ENCODE results near the gene SLC22A13. TPM values are rescaled to one million over a fixed set of nuclear protein-coding genes. Genes with fewer than 3 reads are reported as not detected.
"Not testable (repeated sequence)": the region's sequence is repeated elsewhere in the genome, so short reads cannot be mapped to it uniquely, and the experiment has no call there.

Gene SLC22A13
- total and polyA plus RNA-seq, 9 of the 15 experiments (the other 6 are each of a cell fraction or from before 2014, with no cell fraction given): 0.09 to 0.49 (median 0.17) TPM; not detected in 3

DNA sequence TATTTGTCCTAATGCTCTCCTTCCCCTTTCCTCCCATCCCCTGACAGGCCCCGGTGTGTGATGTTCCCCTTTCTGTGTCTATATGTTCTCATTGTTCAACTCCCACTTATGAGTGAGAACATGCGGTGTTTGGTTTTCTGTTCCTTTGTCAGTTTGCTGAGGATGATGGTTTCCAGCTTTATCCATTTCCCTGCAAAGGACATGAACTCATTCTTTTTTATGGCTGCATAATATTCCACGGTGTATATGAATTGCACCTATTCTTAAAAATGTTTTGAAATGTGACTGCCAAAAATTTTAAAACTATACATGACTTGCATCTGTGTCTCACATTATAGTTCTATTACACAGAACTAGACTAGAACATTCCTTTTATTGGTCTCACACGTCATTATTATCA, 55.0 kb downstream of the SLC22A13 start:
- H3K9ac ChIP-seq (ENCODE audit: insufficient read depth in 1 of 2, low read depth in 2 of 2, low read length in 2 of 2); POLR2A ChIA-PET; H3K4me3 ChIP-seq; CTCF ChIA-PET (ENCODE audit: low intra/inter-chr PET ratio); DNase-seq (ENCODE audit: extremely low read depth in 1 of 4, low spot score in 3 of 4); H3K9me3 ChIP-seq (replicated peaks; ENCODE audit: control insufficient read depth, insufficient read depth, low read depth, low read length); in situ Hi-C loops (cut with MboI); H3K4me1 ChIP-seq (replicated peaks in 1 of 2; ENCODE audit: control insufficient read depth in 2 of 2, insufficient read depth in 2 of 2, low read length in 2 of 2); ATAC-seq; H4K20me1 ChIP-seq (replicated peaks; ENCODE audit: control insufficient read depth, insufficient read depth, low read length); H3K36me3 ChIP-seq (ENCODE audit: control insufficient read depth, insufficient read depth, low read length); H3K27ac ChIP-seq (ENCODE audit: extremely low read depth, low read depth, low read length); BruUV-seq (replicated peaks); H3K79me2 ChIP-seq (ENCODE audit: control insufficient read depth, insufficient read depth, low read length); intact Hi-C loops (cut with micrococcal nuclease); FAIRE-seq; H3K9me1 ChIP-seq (ENCODE audit: control insufficient read depth, insufficient read depth, low read length); H3K4me2 ChIP-seq (ENCODE audit: insufficient read depth, low read length); H2AFZ ChIP-seq (ENCODE audit: low read depth, low read length): not testable (repeated sequence)
- TF ChIP-seq BCOR (IDR thresholded peaks at IDR 0.05): peak; percentile 41; the same call in 1 of the 2 replicates
- 0 out of 4 replicates have a peak, but pooled peaks of 1 of the 2 experiments have one; percentile 9 for TF ChIP-seq KDM1A (IDR thresholded peaks at IDR 0.05)
- peak; percentile 83 for TF ChIP-seq ZNF146 (CRISPR knock-in tag; IDR thresholded peaks at IDR 0.05; ENCODE audit: unreplicated experiment)
- WGBS (ENCODE audit: insufficient coverage, low coverage, missing lambda C conversion rate): under 1% methylated on average over 4 of the region's 4 CpGs
- H3K27me3 ChIP-seq (ENCODE audit: control insufficient read depth in 2 of 2, insufficient read depth in 2 of 2, low read length in 2 of 2): peaks cover 10 to 52% of the 10 kb centered on the region in 2 experiments; a peak in 4 of 5 replicates

DNA sequence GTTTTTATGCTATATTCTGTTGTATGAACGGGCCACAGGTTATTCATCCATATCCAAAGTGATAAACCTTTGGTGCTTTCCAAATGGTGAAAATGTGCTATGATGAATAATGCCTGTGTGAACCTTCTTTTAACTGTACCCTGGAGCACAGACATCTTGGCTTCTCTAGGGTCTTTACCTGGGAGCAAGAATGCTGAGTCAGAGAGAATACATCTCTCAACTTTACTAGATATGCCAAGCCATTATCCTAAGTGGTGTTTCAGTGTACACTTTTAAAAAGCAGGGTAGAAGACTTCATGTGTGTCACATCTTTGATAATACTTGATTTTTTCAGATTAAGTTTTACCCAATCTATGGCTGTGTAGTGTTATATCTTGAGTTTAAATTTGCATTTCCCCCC, 57.4 kb downstream of the SLC22A13 start:
- POLR2A ChIA-PET: no interaction called here
- no peak overlapping the region for H3K9ac ChIP-seq (ENCODE audit: insufficient read depth in 1 of 2, low read depth in 2 of 2, low read length in 2 of 2)
- no peak for ATAC-seq
- no peak for TF ChIP-seq TARDBP (IDR thresholded peaks at IDR 0.05)
- no peak for TF ChIP-seq ZNF551 (CRISPR knock-in tag; IDR thresholded peaks at IDR 0.05)
- TF ChIP-seq, protein P1, sequence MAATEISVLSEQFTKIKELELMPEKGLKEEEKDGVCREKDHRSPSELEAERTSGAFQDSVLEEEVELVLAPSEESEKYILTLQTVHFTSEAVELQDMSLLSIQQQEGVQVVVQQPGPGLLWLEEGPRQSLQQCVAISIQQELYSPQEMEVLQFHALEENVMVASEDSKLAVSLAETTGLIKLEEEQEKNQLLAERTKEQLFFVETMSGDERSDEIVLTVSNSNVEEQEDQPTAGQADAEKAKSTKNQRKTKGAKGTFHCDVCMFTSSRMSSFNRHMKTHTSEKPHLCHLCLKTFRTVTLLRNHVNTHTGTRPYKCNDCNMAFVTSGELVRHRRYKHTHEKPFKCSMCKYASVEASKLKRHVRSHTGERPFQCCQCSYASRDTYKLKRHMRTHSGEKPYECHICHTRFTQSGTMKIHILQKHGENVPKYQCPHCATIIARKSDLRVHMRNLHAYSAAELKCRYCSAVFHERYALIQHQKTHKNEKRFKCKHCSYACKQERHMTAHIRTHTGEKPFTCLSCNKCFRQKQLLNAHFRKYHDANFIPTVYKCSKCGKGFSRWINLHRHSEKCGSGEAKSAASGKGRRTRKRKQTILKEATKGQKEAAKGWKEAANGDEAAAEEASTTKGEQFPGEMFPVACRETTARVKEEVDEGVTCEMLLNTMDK (IDR thresholded peaks at IDR 0.05; ENCODE audit: borderline replicate concordance, insufficient read depth, low read depth, low read length, poor library complexity, severe bottlenecking): no peak
- TF ChIP-seq, protein P2, sequence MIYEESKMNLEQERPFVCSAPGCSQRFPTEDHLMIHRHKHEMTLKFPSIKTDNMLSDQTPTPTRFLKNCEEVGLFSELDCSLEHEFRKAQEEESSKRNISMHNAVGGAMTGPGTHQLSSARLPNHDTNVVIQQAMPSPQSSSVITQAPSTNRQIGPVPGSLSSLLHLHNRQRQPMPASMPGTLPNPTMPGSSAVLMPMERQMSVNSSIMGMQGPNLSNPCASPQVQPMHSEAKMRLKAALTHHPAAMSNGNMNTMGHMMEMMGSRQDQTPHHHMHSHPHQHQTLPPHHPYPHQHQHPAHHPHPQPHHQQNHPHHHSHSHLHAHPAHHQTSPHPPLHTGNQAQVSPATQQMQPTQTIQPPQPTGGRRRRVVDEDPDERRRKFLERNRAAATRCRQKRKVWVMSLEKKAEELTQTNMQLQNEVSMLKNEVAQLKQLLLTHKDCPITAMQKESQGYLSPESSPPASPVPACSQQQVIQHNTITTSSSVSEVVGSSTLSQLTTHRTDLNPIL (CRISPR knock-in tag; IDR thresholded peaks at IDR 0.05): no peak
- TF ChIP-seq, protein P3, sequence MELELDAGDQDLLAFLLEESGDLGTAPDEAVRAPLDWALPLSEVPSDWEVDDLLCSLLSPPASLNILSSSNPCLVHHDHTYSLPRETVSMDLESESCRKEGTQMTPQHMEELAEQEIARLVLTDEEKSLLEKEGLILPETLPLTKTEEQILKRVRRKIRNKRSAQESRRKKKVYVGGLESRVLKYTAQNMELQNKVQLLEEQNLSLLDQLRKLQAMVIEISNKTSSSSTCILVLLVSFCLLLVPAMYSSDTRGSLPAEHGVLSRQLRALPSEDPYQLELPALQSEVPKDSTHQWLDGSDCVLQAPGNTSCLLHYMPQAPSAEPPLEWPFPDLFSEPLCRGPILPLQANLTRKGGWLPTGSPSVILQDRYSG (tag; conservative IDR thresholded peaks at IDR 0.05; ENCODE audit: low read depth): no peak
- no peak for TF ChIP-seq ZNF778 (CRISPR knock-in tag; IDR thresholded peaks at IDR 0.05)

More for the DNA sequence above, 57.4 kb downstream of the SLC22A13 start:
- Histone ChIP-seq H3K36me3 (ENCODE audit: control insufficient read depth, insufficient read depth, low read length) (no peaks in the 10 kb centered on the region), H3K79me2 (ENCODE audit: control insufficient read depth, insufficient read depth, low read length) (no peaks in the 10 kb centered on the region), H3K9me1 (ENCODE audit: control insufficient read depth, insufficient read depth, low read length) (no peaks in the 10 kb centered on the region), H3K4me2 (ENCODE audit: insufficient read depth, low read length) (no peak overlapping the region), H3K4me1 (replicated peaks in 1 of 2; ENCODE audit: control insufficient read depth in 2 of 2, insufficient read depth in 2 of 2, low read length in 2 of 2) (peaks cover 0 to 8% of the 10 kb centered on the region in 2 experiments; a peak in 3 of 5 replicates), H3K27ac (ENCODE audit: extremely low read depth, low read depth, low read length) (no peak overlapping the region), H4K20me1 (replicated peaks; ENCODE audit: control insufficient read depth, insufficient read depth, low read length) (no peaks in the 10 kb centered on the region), H3K4me3 (no peak overlapping the region), H3K9me3 (replicated peaks; ENCODE audit: control insufficient read depth, insufficient read depth, low read depth, low read length) (peaks cover 7% of the 10 kb centered on the region; the same call in 1 of the 2 replicates), H3K27me3 (ENCODE audit: control insufficient read depth in 2 of 2, insufficient read depth in 2 of 2, low read length in 2 of 2) (peaks cover 4 to 33% of the 10 kb centered on the region in 2 experiments; a peak in 4 of 5 replicates), H2AFZ (ENCODE audit: low read depth, low read length) (no peak overlapping the region)
- no TSS peak for BruUV-seq (replicated peaks)
- CTCF ChIA-PET (ENCODE audit: low intra/inter-chr PET ratio): no interaction called here
- FAIRE-seq: no peak
- intact Hi-C loops (cut with micrococcal nuclease): no loop called here
- in situ Hi-C loops (cut with MboI): no loop called here
- DNase-seq (ENCODE audit: extremely low read depth in 1 of 4, low spot score in 3 of 4): no peak
- WGBS (ENCODE audit: insufficient coverage, low coverage, missing lambda C conversion rate): 0% methylated on average over 1 of the region's 1 CpG

All from K562 (cell line).